AML-193 (cell line): Measurements from ENCODE around the gene RASGRP1.
"Not testable (repeated sequence)": the region's sequence is repeated elsewhere in the genome, so short reads cannot be mapped to it uniquely, and the experiment has no call there.

ENCODE experiments used
- DNase-seq, 2 experiments: peaks; one replicate each; lab custom pipeline; 2025; lab: John Stamatoyannopoulos, UW

Gene RASGRP1

DNA sequence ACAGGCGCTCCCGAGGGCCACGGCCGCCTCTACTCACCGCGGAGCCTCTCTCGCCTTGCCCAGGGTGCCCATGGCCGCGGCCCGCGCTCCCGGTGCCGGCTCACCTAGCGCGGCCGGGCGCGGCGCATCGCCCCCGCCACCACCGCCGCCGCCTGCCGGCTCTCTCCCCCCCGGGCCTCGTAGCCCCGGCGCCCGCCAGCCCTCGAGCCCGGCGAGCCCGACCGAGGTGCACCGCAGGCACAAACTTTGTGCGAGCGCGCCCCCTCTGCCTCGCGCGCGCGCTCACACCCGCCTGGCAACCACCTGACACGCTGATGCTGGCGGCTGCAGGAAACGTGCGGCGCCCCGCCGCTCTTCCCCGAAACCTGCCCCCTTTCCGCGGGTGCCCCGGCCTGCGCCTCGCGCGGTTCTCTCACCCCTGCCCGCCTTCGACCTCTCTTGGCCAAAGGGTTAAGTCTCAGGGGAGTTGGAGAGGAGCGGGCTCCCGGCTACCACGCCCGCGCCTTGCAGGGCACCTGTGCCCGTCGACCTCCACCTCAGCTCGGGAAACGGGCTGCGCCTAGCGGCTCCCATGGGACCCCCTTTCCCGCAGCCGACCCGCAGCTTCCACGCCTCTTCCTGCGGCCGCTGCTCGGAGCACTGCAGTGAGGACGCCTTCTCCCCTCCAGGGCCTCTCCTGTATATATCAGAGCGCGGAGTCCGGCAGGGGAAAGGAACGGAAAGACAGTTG, at the start of gene RASGRP1:
RASGRP1 (minus strand) TSS at position 258 of the 730 bp plus-strand sequence; CDS start at position 72, 186 bp downstream.
- peak in 1 of 2 experiments; percentile 19 for DNase-seq

DNA sequence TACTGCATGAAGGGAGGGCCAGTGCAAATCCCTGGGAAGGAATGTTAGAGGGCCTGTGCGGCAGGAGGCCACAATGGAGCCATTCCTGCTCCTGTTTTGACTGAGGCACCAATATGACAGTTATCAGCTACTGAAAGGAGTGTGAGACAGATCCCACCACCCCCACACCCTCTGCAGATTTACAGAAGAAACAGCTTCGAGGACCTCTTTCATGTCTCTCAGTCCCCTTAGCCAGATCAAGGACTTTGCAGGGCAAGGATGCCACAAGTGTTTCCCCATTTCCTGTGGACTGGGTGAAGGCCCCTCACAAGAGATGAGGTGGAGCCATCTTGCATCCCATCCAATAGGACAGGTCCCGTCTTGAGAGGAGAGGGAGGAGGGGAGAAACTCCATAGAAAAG, 48.5 kb upstream of the RASGRP1 start:
- no peak for DNase-seq

DNA sequence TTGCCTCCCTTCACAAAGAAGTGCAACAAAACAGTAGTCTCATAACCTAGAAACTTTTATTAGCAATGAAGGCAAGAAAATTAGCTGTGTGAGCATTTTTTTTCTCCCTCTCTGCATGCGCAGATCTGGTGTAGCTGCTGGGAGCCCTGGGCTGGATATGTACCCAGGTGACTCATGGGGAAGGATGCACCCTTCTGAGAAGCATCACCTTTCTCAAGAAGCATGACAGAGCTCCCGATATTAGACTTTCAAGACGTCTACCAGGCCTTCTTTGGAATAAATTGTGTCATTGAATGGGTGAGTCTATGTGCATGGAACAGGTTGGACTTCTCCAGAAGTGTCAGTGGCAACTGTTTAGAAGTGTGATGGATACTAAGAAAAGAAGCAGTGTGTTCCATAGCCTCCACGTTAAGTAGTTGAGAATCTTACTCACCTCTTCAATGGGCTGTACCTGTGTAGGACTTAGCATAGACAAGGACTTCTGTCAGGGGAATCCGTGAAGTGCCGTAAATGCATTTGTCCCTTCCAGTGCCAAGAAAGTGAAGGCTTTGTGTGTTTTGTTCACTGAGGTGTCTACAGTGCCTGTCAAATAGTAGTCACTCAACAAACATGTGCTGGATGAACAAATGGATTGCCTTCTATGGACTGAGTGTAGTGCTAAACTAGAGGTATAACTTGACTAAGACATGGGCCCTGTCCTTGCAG, 47.7 kb upstream of the RASGRP1 start:
- no peak for DNase-seq

DNA sequence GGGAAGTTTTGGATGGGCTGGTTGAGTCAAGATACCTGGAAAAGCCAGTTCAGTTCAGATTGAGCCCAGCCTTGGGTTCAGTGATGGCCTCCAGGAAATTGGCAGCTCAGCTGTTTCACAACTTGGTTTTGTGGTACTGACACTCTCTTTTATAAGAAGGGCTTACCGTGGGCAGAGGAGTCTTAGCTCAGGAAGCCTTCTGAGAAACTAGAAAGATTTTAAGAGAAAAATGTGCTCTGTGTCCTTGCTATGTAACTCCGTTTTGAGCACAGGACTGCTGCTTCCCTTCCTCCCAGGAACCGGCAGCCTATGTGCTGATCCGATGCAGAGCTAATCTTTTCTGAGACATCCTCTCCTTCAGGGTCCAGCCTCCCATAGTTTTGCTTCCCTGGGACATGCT, 46.6 kb upstream of the RASGRP1 start:
- DNase-seq: no peak

DNA sequence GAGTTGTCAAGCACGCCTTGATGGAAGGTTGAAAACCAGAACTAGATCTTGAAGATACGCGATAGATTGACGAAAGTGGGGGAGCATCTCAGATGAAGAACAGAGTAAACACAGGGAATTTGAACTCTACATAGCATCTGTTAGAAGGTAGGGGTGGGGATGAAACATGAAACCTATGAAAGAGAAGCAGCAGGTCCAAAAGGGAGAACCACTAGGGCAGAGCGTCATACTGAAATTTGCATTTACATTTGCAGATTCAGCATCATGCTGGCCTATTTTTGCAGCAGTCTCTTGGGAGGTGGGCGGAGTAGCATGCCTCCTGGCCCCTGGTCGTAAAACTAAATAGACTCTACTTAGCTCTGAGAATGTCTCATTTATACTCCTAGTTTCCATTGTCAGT, 46.1 kb upstream of the RASGRP1 start:
- DNase-seq: no peak

DNA sequence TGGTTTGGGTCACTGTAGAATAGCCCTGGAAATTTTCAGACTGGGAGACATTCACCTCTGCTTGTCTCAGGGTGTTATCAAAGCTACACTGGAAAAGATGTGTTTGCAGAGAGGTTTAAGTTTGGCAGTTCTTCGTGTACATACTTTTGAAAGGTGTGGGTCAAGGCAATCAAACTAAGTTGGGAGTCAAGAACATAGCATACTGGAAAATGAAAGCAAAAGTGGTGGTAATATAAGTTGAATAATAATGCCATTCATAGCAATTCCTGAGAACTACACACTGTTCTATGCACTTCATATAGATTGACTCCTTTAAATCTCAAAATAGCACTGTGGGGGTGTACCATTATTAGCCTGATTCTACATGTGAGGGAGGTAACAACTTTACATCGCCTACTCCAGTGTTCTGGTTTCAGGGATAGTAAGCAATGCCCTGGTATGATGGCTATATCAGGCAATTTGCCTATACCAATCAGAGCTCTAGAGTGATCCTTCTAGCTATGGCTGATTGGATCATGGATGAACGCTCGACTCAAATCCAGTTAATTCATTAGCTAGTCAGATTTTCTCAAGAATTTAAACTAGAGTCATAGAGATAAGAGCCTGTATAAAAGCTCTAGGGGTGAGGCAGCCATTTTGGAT, 44.6 kb upstream of the RASGRP1 start:
- no peak for DNase-seq

DNA sequence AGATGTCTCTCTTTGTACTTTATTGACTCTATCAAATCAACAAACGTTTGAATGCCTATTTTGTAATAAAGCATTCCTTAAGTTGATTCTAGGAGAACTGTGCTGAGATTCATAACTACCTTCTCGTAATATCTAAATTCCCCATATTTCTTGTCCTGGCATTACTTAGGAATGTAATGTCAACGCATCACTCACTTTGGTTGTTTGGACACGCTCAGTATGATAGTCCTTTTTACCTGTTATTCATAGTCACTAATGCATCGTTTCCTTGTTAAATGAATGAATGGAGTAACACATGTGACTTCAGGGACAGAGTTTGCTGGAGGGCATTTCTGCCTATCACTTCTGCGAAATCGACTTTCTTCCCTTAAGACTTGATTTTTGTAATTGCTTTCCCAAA, 44.1 kb upstream of the RASGRP1 start:
- no peak for DNase-seq

DNA sequence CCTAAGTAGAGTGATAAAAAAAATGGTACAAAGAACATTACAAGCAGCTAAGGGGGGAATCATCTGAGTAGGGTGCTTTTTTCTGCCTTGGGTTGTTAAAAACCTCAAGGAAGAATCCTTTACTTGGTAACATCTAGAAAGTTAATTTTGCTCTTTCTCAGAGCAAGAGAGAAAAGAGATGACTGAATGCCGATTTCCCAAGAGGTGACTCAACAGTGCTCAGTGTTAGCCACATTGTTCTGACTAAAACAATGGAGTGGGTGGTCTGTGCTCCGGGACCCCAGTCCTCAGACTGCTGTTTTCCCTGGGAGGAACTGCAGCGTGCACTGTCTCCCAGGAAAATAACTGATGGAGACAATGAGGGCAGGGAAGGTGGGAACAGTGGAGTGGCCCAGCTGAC, 41.1 kb upstream of the RASGRP1 start:
- DNase-seq: no peak

DNA sequence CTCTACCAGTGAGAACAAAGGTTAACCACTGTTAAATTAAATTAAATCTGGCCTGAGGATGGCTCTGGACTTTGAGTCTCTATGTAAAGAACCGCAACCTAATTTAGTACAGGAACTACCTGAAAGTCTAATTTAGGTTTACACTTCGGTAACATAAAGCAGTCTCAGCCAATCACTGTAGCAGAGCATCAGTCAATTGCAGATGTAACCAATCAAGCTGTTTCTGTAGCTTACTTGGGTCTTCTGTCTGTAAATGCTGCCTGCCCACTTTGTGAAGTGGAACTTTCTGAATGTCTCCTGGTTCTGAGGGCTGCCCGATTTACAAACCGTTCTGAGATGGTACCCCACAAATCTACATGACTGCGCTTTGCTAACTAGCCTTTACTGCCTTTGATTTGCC, 39.1 kb upstream of the RASGRP1 start:
- DNase-seq: no peak

DNA sequence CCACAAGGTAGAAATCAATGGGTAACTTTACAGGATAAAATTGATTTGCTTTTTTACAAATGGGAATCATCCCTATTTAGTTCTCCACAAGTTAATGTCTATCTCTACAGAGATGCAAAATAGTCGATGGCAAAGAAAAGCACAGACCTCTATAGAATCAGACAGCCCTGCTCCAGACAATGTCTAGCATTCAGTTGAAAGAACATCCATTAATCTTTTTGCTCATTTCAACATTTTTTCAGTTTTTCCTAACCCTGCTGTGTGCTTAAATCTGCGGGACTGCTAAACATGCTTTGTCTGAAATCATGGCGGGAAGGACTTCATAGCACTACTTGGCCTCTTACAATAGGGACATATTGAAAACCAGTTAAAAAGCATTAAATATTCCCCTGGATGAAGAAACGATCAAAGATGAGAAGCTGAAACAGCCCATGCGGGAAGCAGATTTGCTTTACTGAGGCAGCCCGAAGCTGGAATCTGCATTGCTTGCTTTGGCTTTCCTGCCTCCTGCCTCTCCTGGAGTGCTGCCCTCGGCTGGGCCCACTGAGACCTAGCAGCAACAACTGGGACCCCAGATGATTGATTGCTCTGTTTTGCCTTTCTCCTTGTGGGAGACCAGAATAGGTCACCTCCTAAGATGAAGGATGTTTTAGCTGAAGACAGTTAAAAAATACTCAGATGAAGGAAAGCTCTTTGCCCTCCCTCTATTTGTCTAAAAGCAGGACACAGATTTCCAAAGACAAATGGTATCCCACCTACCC, 38.5 kb upstream of the RASGRP1 start:
- DNase-seq: no peak

DNA sequence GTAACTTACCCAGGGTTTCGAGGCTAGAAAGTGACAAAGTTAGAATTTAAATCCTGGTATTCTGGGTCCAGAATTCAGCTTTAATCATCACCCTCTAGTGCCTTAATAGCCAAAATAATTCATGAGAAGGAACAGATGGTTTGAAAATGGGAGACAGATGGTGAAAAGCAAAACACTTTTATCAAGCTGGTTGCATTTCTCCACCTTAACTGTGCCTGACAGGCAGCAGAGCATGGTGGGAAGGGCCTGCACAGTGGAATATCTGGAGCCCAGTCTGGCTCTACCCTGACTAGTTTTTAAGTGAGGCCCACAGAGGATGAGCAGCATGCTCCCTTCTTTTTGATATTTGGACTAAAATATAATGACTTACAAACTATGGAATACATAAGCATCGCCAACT, 35.6 kb upstream of the RASGRP1 start:
- DNase-seq: no peak

DNA sequence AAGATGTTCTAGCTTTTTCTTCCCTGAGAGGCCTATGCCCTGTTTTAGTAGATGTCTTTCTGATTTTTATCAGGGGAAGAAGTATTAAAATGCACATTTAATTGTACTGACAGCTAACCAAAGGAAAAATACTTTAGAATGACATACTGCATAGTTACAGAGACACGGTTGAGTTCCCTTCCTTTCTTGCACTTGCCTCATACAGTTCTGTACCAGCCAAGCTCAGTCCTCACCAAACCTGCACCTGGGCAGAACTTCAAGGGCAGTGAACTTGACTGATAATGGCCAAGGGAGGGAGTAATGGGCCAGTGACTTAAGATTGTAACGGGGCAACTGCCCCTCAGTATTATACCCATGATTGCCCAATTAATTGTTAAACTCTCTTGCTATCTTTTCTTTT, 34.1 kb upstream of the RASGRP1 start:
- no peak for DNase-seq

DNA sequence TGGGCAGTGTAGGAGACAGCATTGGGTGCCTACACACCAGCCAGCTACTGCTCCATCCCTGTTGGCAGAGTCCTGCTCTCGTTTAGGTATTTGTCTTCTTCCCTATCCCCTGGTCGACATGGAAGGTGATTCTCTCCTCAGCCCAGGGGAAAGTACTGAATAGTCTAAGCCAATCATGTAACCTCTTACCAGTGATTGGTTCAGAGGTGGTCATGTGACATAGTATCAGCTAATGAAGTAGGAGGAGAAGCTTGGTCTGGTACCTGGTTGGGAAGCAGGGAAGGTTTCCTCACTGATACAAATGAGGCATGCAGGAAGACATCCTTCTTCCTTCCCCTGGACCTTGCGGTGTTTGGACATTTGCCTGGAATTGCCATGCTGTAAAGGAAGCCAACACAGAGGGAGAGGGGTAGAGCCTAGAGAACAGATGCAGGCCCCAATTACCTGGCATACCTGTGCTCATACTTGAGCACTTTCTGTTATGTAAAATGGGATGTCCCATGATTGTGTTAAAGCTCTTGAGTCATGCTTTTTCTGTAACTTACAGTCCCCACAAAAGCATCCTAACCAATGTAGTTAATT, 32.7 kb upstream of the RASGRP1 start:
- DNase-seq: no peak

DNA sequence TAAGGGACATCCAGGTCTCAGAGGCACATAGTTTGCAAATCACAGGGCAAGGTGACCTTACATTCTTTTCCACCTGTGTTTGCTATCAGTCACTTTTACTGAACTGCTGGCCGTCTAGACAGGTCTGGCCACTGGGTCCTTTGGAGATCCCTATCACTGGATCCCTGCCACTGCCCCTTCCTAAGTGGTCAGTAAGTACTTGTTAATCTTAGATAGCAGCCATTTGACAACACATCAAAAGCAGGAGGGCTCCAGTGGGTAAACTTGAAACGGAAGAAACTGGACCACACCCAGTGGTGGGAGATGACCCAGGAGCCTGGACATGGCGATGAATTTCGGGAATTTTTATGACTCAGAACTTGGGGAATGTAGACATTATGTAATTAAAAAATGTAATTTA, 28.9 kb upstream of the RASGRP1 start:
- no peak for DNase-seq

DNA sequence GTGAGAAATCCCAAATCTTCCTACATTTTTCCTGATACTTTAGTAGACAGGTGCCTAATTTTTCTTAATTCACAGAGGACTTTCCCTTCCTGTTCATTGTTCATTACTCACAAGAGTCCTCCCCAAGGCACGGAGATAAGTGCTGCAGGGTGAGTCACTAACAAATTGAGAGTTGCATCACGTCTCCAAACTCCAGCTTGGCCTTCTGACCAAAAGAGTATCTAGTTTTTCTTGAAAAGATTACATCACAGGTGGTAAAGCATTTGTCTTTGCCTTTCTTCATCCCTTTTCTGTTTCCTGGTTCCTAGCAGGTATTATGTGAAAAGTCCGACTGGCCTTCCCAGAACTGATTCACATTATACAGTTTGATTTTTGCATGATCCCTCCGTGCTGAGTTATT, 24.9 kb upstream of the RASGRP1 start:
- no peak for DNase-seq

DNA sequence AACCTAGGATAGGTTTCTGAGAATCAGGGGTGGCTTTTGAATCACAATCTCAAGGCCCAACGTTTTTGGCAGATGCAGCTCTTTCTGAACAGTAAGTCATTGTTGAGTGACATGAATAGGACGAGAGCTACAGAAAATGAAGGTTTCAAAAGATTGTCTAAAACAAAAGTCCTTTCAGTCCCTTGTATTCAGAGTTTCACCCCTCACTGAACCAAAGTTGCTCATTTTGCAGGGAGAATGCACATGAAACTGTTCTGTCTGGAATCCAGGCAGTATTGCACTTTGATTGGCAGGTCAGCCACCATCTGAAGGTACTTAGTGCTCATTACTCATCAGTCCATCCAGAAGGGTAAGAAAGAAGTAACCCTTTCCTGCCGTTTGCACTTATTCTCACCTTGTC, 24.1 kb upstream of the RASGRP1 start:
- no peak for DNase-seq

DNA sequence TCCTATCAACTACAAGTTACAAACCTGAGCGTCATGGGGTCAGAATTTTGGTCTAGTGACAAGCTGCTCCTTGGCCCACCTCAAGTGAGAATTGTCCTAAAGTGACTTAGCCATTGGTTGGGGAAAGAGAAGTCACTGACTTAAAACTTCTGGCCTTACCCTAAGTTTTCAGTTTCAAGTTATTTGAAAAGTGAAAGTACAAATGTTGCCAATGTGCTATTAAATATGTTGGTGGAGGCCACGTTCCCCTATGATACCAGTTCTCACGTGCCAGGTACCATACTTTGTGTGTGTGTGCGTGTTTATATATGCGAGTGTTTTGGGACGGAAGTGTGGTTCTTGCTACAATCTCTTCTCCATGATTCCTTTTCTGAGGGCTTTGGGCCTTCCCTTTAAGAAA, 22.6 kb upstream of the RASGRP1 start:
- DNase-seq: no peak

DNA sequence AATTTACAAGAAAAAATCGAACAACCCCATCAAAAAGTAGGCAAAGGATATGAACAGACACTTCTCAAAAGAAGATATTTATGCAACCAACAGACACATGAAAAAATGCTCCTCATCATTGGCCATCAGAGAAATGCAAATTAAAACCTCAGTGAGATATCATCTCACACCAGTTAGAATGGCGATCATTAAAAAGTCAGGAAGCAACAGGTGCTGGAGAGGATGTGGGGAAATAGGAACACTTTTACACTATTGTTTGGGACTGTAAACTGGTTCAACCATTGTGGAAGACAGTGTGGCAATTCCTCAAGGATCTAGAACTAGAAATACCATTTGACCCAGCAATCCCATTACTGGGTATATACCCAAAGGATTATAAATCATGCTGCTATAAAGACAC, 21.4 kb upstream of the RASGRP1 start:
- DNase-seq: not testable (repeated sequence)

DNA sequence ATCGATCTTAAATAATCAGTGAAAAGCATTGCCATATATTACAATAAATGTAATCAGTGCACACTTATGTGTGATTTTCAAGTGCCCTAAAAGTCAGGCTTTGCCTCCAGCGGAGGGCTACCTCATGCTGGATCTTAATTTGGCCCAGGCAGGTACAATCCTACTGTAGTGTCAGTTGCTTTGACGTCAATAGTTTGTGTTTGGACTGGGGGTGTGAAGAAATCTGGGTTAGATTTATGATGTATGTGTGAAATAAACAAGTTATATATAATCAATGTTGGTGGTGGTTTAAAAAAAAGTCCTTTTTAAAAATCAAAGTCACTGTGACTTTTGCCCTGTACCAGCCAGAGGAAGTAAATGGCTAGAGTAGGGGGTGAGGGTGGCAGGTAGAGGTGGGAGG, 14.0 kb upstream of the RASGRP1 start:
- no peak for DNase-seq

DNA sequence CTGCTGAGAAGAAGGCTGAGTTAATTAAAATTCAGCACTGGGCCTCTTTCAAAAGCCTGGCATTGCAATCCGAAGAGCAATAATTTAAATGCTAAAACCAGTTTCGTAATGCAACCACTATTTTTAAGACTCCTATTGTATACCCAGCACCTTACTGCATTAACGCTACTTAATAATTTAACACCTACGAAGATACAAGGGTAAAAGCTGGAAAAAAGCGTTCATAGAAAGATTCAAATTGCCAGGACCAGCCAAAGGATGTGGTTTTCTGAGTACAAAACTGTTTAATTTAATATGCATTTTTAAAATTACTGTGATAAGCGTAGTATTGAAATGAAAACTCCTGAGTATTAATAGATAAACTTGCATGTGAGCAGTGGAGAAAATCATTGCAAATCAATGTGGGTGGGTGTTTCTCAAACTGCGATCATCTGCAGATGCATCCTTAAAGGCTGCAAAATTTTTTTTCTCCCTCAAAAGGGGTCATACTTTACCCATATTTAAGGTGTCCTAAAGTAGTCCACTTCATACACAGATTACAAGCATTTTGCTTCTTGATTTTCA, 12.9 kb upstream of the RASGRP1 start:
- no peak for DNase-seq

DNA sequence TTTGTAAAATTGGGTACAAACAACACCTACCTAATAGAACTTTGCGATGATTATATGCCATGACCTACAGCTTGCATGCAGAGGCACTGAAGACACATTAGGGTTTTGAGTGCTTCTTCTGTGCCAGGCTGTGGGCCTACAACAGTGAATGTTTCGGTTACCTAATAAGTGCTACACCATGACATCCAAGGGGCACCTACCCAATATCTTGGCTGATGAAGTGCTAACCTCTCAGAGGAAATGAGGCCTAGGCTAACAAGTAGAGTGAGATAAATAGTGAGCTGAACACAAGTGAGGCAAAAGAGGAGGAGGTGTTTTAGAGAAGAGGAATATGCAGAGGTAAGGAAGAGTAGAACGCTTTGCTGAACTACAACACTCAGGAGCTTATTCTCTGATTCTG, 12.2 kb upstream of the RASGRP1 start:
- DNase-seq: no peak

DNA sequence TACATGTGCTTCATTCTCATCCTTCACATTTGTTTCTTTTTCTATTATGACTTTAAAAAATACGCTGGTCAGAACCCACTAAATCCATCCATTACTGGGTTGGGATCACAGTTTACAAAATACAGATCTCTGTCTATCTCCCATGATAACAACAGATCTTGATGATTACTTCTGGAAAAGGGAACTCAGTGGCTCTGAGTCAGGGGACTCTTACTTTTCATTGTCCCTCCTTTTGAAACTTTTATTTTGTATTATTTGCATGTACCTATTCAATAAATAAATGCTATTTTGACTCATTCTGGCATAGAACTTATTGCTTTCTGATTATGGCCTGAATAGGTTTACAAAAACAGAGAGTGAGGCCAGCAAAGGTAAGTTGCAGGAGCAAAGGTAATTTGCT, 11.6 kb upstream of the RASGRP1 start:
- no peak for DNase-seq
